ENCODE data around the gene HIPK3.

Gene HIPK3

DNA sequence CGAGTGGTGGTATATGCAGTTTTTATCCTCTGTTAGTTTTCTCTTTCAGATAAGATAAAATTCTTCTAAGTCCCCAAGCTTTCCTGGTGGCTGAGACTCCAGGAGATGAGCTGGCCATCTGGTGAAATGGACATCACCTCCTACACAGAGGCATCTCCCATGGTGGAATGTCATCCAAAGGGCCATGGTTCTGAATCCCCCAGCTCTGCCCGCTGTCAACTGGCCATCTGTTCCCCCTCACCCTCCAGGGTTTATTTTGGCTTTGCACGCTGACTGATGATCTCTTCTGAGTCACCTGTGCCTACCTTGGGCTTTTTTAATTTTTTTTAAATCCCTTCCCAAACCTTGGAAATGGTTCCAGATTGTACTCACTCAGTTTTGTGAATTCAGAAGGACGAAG, 142.2 kb downstream of the HIPK3 start:
- no peak for DNase-seq

DNA sequence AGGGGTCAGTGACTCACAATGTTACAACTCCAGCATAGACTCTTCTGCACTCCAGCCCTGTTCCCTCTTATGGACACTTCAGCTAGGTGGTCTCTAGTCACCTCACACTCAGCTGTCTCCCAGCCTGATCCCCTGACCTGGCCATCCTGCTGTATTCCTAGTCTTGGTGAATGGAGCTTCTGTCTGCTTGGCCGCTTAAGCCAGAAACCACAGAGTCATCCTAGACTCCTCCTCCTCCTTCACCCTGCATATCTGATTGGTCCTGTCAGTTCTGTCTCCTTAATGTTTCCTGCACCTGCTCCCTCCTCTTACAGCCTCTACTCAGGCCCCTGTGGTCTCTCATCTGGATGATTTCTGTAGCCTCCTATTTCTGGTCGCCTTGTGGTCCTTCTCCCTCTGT, 144.9 kb downstream of the HIPK3 start:
- no peak for DNase-seq

DNA sequence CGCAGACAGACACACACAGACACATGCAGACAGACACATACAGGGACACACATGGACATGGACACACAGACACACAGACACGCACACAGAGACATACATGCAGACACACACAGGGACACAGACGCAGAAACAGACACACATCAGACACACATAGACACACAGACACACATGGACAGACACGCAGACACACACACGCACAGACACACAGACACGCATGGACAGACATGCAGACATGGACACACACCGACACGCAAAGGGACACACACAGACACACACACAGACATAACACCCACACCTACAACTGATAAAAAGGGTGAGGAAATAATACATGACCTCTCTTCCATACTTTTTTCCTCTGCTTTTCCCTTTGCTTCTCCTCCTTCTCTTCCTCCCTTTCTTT, 146.2 kb downstream of the HIPK3 start:
- no peak for DNase-seq

DNA sequence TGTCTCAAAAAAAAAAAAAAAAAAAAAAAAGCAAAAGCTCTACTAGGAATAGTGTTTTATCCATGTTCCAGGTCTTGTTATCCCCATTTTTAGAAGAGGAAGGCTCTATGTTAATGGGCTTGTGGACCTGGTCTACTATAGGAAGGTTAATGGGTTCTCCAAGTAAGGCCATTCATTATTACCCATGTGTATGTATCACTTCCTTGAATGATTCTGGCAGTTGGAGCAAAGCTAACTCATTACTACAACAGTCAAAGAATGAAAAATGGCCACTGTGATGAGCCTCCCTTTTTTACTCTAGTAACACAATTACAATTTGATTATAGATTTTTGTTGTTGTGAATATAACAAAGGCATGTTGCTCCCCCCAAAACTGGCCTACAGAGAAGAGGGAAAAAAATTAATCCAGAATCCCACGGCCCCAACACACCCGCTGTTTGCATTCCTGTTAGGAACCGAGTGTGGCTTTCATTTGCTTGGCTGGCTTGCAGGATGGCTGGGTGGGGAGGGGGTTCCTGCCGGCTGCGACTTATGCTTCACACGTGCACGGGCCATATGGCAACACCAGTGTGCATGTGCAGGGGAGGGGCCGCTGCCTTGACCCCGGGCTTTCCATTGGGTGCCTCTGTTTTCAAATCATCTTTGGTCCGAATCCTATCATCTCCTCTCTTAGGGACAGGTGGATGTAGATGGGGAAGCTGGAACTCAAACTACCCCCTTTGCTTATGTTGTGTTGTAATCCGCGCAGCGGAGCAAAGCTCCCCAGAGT, 148.8 kb downstream of the HIPK3 start:
- no peak for DNase-seq

Measured in NCI-H2171 (cell line).